Renal cortical epithelial cell (primary cell): ENCODE data around the gene TMEM38A. TPM values are rescaled to one million over a fixed set of nuclear protein-coding genes. Genes with fewer than 3 reads are reported as not detected.
A peak's percentile ranks its signal among the peaks of the same experiment; 100 is the strongest.

Experiments used
- DNase-seq: peaks from one replicate; pipeline ENCODE4 v3.0.0-alpha.2; 2011; ENCODE audit warnings: low read depth
- total RNA-seq: library from RNA; depleted of rRNA; stranded (reverse); fragments of >200 nt; gene quantifications from 2 replicates; pipeline ENCODE4 v1.2.3, GENCODE V29; 2014

The TMEM38A gene, protein sequence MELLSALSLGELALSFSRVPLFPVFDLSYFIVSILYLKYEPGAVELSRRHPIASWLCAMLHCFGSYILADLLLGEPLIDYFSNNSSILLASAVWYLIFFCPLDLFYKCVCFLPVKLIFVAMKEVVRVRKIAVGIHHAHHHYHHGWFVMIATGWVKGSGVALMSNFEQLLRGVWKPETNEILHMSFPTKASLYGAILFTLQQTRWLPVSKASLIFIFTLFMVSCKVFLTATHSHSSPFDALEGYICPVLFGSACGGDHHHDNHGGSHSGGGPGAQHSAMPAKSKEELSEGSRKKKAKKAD
- 1.9 and 8.7 TPM in 2 replicates for total RNA-seq

DNA sequence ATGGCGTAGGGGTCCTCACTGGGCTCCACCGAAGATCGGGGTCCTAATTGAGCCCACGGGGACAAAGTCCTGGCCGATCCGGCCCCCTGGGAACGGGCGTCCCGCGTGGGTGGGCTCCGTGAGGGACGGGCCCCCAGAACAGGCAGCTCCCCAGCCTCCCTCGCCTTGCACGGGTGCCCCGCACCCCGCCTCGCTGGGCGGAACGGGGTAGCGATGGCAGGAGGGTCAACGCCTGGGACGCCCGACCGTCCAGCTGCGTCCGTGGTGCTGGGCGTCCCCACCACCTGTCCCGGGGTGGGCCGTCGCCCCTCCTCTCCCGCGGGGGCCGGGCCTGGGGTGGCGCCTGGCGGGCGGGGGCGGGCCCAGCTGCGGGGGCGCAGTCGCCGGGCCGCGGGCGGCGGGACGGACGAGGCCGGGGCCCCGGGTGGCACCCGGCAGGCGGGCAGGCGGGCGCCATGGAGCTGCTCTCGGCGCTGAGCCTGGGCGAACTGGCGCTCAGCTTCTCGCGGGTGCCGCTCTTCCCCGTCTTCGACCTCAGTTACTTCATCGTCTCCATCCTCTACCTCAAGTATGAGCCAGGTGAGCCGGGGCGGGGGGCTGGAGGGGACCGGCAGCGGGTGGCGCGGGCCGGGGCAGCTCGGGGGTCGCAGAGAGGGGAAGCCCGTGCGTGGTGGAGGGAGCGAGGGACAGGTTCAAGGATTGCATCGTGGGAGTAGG lies at the start of gene TMEM38A:
TSS of gene TMEM38A (plus strand) at position 377 of the 717 bp plus-strand sequence. CDS start at position 456, 79 bp downstream.
- DNase-seq = no peak

DNA sequence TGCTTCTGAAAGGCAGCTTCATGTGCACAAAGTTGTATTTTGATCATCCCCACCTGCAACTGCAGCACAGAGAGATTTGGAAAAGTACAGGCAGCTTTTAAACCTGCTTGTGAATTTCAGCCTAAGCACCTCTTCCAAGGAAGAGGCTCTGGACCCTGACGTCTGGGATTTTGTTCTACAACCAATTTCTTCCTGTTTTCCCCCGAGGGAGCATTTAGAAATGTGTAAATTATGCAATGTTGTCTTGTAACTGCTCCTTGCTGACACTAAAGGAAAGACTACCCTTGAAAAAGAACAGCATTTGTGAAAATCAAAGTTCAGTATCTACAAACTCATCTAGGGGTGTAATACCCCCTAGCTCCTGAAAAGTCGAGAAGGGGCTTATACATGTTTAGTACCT lies 48.3 kb upstream of the TMEM38A start:
- no peak for DNase-seq

DNA sequence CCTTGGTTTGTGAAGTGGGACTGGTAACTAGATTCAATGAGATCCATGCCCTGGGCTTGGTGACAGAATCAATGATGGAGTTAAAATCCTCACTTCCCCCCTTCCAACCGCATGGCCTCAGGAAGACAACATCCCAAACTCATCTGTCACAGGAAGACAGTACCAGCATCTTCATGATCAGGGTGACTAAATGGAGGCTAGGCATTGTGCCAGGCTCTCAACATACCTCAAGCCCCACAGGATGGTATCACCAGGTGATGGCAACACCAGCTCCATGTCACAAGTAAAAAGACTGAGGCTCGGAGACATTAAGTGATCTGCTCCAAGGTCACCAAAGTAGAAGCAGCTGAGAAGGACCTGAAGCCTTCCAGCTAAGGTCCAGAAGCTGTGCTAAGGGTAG lies 47.1 kb upstream of the TMEM38A start:
- DNase-seq = no peak

DNA sequence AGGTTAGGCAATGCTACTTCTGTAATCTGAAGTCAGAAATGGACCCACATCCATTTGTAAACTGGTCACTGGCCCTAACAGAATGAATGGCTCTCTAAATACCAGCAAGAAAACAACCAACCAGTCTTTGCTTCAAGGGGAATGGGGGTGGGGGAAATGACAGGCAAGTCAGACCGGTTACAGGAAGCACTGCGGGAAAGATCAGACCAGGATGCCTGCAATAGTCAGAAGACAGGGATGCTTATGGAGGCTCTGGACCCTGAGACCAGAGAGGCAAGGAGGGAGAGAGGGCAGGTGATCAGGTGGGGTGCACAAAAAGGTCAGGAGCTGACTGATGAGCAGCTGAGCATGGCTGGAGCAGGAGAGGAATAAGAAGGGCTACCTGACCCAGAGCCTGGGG lies 46.0 kb upstream of the TMEM38A start:
- DNase-seq = no peak

DNA sequence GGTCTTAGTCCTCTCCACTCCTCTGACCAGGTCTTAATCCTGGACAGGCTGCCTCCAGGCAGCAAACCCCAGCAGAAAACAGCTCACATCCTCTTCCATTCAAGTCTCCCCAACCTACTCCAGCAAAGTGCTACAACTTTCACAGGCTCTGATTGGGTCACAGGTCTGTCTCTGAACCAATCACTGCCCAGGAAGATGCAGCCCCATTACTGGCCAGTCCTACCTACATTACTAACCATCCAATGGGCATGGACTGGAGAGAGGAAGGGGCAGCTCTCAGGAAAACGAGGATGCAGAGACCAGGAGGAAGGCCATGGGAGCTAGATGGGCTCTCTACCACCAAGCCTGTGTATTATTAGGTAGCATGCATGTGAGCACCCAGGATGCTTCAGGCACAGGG lies 45.1 kb upstream of the TMEM38A start:
- no peak for DNase-seq

DNA sequence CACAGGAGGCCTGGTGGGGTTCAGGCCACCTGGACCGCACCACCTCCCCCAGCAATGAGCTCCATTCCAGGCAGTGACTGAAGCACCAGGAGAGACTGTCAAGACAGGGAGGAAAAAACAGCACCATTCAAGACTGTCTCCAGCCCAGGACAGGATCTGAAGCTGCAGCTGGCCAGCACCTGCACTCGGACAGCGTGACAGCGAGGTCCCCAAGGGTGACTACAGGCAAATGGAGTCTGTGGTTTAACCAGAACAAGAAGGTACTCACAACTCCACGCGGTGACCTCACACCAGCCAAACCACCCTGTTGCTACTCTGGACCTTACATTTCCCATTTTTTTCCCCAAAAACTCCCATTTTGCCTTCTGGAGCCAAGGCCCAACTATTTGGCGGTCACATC lies 42.7 kb upstream of the TMEM38A start:
- no peak for DNase-seq

DNA sequence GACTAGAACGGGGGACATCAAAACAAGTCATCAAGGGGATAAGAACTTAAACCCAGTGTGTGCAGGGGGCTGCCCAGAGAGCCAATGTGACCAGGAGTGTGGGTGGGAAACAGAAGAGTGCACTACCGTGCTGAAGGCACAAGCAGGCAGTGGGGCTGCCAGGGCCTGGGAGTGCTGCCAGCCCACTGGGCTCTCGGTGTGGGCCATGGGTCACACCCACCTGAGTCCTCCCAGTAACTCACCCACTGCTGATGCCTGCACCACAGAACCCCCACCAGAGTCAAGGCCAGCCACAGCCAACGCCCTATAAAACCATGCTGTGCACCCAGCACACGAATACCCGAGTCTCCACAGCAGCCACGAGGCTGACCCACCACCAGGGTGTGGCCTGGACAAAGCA lies 41.5 kb upstream of the TMEM38A start:
- DNase-seq = no peak

DNA sequence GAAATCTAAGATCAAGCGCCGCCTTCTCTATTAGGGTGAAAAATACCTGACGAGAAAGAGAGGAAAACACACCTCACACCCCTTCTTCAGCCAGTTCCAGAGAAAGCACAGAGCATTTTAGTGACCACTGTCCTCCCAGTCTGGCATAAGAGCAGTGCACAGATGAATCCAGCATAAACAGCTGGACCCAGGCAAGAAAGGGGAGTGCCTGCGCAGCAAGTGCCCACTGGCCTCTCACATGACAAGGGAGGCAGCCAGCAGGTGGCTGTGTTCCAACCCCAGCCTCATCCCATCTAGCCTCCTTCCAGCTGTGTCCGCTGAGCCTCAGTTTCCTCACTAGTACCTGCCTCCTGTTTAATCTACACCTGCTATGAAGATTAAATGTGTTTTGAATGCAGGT lies 40.9 kb upstream of the TMEM38A start:
- no peak for DNase-seq

DNA sequence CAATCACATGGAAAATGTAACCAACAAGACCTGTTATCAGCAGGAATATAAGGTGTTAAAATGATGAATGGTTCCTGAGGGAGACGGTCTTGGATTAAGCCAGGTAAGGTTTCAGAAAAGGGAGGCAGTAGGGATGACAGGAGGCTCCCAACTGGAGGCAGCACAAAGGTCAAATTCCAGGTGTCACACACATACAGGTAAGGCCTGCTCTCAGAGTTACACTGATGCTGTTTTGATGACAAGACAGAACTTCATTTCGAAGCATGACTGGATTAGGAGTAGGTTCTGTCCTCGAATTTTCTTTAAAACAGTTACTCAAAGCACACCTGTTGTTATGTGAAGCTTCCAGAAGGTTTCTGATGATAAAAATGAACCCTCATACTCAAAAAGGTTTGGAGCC lies 40.4 kb upstream of the TMEM38A start:
- no peak for DNase-seq

DNA sequence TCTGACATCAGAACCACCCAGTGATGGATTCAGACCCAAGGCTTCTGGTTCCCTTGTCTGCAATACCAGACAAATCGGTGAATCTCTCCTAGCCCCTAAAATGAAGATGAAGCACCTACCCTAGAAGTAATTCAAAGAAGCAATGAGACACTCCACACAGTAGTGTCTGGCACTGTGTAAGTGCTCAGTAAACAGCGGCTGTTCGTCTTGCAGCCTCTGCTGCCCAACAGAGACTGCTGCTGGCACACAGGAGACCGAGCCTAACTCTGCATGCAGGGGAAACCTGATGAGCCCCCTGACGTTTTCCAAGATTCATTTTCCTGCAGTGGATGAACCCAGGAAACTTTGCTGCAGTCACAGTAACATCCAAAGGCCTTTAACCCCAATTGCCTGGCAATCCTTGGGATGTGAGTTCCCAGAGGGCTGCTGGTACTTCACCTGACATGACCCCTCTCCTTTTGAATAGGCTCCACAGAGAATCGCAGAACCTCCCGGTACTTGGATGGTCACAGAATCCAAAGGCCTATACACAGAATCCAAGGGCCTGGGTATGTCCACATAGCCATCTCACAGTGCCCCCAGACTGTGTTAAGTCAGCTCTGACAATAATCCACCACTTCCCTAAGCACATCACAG lies 39.7 kb upstream of the TMEM38A start:
- DNase-seq = no peak

DNA sequence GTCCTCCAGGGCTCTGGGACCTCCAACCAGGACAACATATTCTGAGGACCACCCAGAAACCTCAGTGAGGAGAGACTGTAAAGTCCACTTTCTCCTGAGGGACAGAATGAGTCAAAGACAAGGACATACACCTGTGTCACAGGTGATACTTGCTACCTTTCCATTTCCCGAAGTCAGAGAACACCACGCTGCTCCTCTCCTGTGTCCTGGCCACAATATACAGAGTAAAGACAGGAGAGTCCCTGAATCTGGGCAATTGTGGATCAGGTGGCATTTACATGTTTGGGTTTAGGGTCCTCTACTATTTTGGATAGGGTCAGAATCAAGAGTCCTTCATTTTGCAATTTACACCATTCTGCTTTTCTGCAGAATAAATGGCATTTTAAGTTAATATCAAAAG lies 37.9 kb upstream of the TMEM38A start:
- DNase-seq = no peak

DNA sequence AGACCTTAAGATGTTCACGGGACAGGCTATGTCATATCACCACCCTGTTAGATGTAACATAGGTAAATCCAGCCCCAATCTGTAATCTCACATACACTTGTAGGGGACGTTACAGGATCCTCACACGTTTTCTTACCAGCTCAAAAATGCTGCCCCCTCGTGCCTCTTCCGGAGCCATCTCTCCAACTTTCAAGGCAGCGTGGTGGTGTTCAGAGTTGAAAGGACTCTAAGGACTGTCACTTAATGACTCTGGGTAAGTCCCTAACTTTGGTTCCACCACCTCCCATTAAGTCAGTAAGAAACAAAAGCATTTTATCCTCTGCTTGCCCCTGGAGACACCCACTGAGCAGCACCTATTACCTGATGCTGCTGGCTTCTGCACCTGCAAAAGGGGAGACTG lies 37.4 kb upstream of the TMEM38A start:
- no peak for DNase-seq

DNA sequence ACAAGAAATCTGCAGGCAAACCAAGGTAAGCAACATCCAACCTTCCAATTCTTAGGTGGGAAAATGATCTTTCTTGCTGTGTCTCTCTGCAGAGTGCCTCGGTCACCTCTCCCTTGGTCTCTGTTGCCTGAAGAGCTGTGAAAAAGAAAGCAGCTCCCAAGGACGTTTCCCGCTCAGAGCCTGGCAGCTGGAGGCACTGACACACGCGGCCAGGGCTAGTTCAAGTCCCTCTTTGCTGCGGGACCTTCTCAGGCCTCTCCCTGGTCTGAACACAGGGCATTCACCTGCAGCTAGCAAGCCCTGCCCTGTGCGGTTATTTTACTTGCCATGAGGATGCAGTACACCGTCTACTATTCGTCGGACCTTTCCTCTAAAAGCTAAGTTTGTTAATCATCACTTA lies 36.7 kb upstream of the TMEM38A start:
- DNase-seq = no peak

DNA sequence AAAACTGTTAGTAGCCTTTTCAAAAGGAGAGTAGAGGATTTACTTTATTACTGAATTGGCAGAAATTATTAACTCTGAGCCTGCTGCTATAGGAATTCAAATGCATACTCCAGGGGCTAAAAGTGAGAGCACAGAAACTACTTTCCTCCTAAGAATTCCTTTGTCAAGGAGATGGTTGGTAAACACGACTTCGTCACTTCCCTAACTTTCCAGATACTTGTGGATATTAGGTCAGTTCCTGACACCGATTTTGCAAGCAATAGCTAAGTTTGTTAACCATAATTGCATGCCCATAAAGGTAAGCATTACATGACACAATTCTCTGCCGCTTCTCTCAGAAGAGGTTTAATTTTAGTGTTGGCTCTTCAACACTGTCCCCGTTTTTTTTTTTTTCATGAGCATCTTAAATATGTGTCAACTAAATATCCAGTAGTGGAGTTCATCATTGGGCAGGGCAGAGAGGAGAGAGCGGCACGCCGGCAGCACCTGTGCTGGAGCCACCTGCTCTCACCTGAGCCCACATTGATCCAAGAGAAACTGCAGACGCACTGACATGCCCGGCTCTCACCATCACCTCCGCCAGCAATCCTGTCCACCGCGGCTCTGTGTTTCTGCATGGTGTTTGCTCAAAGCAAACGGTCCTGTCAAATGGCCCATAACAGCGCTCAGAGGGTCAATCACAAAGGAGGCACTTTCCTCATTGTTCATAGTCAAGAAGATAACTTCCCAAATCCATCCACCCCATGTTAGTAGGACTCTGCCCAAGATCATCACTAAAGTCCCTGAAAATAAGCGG lies 35.6 kb upstream of the TMEM38A start:
- no peak for DNase-seq

DNA sequence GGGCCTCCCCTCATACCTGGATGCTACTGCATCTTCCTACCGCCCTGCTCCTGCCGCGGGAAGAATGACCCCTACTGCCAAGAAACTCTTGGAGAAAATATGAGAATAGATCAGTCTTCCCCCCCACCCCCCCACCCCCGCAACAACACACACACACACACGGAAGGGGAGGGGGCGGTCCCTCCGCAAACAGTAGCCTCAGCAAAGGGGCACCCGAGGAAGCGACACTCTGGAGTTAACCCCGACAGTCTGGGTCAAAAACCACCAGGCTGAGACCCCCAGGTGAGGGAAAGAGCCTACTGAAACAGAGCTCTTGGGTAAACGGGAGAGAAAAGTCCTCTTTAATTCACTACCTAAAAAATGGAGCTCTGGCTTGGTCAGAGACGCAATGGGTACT lies 34.1 kb upstream of the TMEM38A start:
- DNase-seq = no peak

DNA sequence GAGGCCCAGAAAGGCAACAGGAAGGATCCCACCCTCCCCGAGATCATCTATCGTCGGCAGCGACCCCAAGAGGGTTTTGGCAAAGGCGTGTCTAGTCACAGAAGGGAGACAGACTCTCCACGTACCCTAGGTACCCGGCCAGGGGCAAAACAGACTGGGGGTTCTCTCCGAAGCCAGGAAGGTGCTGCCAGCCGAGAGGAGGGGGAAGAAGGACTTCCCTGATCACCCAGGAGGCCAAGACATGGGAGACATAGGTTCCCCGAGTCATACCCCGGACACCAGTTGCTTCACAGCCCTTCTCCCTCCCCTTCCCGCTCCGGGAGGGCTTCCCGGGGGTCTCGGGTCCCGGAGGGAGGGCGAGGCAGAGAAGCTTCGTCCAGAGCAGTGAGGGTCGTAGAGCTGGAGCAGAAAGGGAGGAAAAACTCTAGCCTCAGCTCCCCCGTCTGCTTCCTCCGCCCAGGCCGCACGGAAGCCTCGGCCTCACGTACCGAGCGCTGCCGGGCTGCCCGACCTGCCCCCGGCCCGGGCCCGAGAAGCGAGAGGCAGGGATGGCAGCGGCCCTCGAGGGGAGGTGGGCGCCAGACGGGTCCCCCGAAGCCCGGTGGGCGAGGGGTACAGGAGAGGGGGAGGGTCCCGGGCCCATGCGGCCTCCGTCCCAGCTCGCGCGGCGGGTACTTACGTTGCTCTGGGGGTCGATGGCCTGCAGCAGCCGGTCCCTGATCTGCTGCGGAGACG lies 33.6 kb upstream of the TMEM38A start:
- no peak for DNase-seq

DNA sequence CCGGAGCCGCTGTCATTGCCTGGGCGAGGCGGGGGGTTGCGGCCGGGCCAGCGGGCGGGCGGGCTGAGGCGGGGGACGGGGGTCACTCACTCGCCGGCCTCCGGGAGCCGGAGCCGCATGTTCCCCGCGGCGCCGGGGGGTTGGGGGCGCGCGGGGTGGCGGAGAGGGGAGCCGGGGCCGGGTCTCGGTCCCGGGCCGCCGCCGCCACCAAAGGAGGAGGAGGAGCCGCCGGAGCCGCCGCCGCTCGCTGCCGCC lies 33.1 kb upstream of the TMEM38A start:
- DNase-seq = no peak

DNA sequence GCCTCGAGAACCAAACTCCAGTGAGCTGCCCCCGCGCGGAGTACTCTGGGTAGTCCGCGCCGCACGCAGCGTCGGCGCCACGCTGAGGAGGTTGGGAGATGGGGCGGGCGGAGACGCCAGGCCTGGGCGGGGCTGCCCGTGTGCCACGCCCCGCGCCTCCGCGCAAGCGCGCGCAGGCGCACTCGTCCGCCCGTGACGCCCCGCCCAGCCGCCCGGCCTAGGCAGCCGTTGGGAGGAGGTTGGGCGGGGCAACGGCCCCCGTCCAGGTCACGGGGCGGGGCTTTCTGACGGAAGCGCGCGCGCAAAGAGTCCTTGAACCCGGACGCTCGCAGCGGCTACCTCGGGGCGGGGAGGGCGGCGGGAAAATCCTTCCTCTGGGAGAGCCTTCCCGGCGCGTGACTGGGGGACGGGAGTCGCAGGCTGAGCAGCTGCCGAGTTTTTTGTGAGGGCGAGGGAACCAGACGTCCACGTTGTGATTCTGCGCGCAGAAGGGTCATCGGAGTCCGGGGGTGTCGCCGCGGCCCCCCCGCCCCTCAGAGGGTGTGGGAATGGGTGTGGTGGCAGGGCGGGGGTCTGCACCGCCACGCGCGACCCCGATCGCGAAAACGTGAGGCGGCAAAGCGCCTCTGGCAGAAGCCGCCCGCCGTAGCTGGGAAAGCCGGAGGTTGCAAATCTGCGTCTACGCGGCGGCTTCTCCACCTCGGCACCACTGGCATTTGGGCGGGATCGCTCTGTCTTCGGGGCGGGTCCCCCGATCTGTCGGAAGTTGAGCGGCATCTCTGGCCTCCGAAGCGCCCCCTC lies 32.6 kb upstream of the TMEM38A start, which contains the start of gene MED26:
TSS of gene MED26 (minus strand) at position 22 of the 801 bp plus-strand sequence. CDS start 261 bp downstream, outside the sequence.
- DNase-seq = peak; percentile 68

DNA sequence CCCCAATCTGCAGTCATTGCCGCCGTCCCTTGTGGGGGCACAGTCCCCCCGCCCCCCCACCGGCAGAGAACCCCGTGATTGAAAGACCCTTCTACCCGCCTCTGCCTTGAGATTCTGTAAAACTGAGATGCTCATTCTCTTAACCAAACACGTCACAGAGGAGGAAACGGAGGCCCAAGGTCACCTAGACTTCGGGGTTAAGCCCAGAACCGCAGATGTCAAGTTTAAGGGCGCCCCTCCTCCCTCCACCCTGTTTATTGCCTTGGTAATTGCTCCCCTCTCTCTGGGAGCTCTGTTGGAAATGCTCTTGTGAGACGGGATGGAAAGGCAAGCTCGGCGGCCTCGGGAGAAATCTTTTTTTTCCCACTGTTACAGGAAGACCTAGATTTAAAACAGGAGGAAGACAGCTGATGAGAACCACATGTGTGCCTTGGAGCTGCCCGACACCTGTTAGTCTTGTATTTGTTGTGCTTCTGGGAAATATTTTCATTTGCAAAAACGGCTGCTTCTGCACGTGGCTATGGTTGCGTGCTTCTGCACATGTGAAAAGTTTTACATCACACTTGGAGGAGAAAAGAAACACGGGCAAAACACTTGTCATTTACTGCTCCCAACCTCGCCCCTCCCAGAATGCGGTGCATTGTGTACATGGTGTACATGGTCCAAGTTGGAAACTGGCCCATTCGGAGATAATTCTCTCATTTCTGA lies 31.8 kb upstream of the TMEM38A start:
- no peak for DNase-seq

DNA sequence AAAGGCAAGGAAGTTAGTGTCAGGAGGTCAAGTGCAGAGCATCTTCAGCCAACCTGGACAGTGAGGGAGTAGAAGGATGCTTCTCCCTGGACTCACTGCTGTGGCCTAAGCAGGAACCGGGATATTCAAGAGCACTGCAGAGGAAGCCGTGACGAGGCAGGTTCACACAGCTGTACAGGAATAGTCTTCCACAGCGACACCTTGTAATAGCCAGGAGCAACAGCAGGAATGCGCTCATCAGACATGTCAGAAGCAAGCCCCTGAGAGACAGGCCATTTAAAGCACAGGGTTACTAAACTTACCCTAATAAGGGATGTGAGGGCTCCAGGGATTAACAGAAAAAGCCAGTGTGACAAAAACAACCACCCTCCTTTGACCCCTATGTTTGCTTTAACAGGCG lies 29.5 kb upstream of the TMEM38A start:
- no peak for DNase-seq
